ENCODE results near the gene RNF223. TPM values are rescaled to one million over a fixed set of nuclear protein-coding genes. Genes with fewer than 3 reads are reported as not detected.

RNF223 gene
- total RNA-seq, 1 donor from 2014 or later, result 7.5 TPM

- Histone ChIP-seq H3K4me3 (ENCODE audit: low read depth, low read length) (no peak overlapping the region), H3K36me3 (ENCODE audit: control insufficient read depth, insufficient read depth, low read length) (peaks cover 5% of the 10 kb centered on the region), H3K27me3 (ENCODE audit: control insufficient read depth, insufficient read depth, low read length) (no peaks in the 10 kb centered on the region)
- no peak for TF ChIP-seq CTCF (IDR thresholded peaks at IDR 0.05; ENCODE audit: insufficient read depth, low read length, poor library complexity, severe bottlenecking)
- no peak for DNase-seq (ENCODE audit: low read depth)
Measured at GRCh38 chr1:1044455-1045078, 29.5 kb downstream of the RNF223 start.

GRCh38 chr1:1043921-1044320, 30.2 kb downstream of the RNF223 start:
- Histone ChIP-seq H3K36me3 (ENCODE audit: control insufficient read depth, insufficient read depth, low read length) (peaks cover 5% of the 10 kb centered on the region), H3K4me3 (ENCODE audit: low read depth, low read length) (no peak overlapping the region), H3K27me3 (ENCODE audit: control insufficient read depth, insufficient read depth, low read length) (no peaks in the 10 kb centered on the region)
- no peak for TF ChIP-seq CTCF (IDR thresholded peaks at IDR 0.05; ENCODE audit: insufficient read depth, low read length, poor library complexity, severe bottlenecking)
- DNase-seq (ENCODE audit: low read depth), result no peak

GRCh38 chr1:1043411-1043810, 30.7 kb downstream of the RNF223 start:
- Histone ChIP-seq H3K4me3 (ENCODE audit: low read depth, low read length) (no peak overlapping the region), H3K36me3 (ENCODE audit: control insufficient read depth, insufficient read depth, low read length) (peaks cover 5% of the 10 kb centered on the region), H3K27me3 (ENCODE audit: control insufficient read depth, insufficient read depth, low read length) (no peaks in the 10 kb centered on the region)
- no peak for DNase-seq (ENCODE audit: low read depth)
- no peak for TF ChIP-seq CTCF (IDR thresholded peaks at IDR 0.05; ENCODE audit: insufficient read depth, low read length, poor library complexity, severe bottlenecking)

GRCh38 chr1:1042835-1043234, 31.3 kb downstream of the RNF223 start:
- no peak for TF ChIP-seq CTCF (IDR thresholded peaks at IDR 0.05; ENCODE audit: insufficient read depth, low read length, poor library complexity, severe bottlenecking)
- H3K27me3 ChIP-seq (ENCODE audit: control insufficient read depth, insufficient read depth, low read length), result no peaks in the 10 kb centered on the region
- no peak overlapping the region for H3K4me3 ChIP-seq (ENCODE audit: low read depth, low read length)
- no peak for DNase-seq (ENCODE audit: low read depth)
- H3K36me3 ChIP-seq (ENCODE audit: control insufficient read depth, insufficient read depth, low read length), result peaks cover 5% of the 10 kb centered on the region

GRCh38 chr1:1041873-1042272, 32.2 kb downstream of the RNF223 start:
- no peak overlapping the region for H3K4me3 ChIP-seq (ENCODE audit: low read depth, low read length)
- H3K36me3 ChIP-seq (ENCODE audit: control insufficient read depth, insufficient read depth, low read length), result peaks cover 5% of the 10 kb centered on the region

More at GRCh38 chr1:1041873-1042272, 32.2 kb downstream of the RNF223 start:
- no peak for TF ChIP-seq CTCF (IDR thresholded peaks at IDR 0.05; ENCODE audit: insufficient read depth, low read length, poor library complexity, severe bottlenecking)
- H3K27me3 ChIP-seq (ENCODE audit: control insufficient read depth, insufficient read depth, low read length), result no peaks in the 10 kb centered on the region
- DNase-seq (ENCODE audit: low read depth), result no peak
